ENCODE results near the gene CRELD1. TPM values are rescaled to one million over a fixed set of nuclear protein-coding genes. Genes with fewer than 3 reads are reported as not detected.
"Not testable (repeated sequence)": the region's sequence is repeated elsewhere in the genome, so short reads cannot be mapped to it uniquely, and the experiment has no call there.

The CRELD1 gene
- total and polyA plus RNA-seq, 4 donors = 12.6 to 31.1 (median 25.0) TPM

GRCh38 chr3:9937486-9938238 lies 4.0 kb downstream of the CRELD1 start:
- Histone ChIP-seq H3K9ac (ENCODE audit: low read depth in 1 of 2, low read length in 2 of 2) (no peak overlapping the region), H3K4me1 (ENCODE audit: control insufficient read depth in 4 of 4, insufficient read depth in 4 of 4, low read length in 3 of 4) (peaks cover 4 to 25% (median 19%) of the 10 kb centered on the region in 4 donors), H3K9me3 (ENCODE audit: control insufficient read depth in 4 of 4, low read length in 3 of 4) (no peaks in the 10 kb centered on the region), H3K27me3 (ENCODE audit: control insufficient read depth in 4 of 4, insufficient read depth in 4 of 4, low read length in 3 of 4) (no peaks in the 10 kb centered on the region), H3K27ac (ENCODE audit: low read depth in 1 of 2, low read length in 2 of 2) (no peak overlapping the region), H3K36me3 (ENCODE audit: control insufficient read depth in 4 of 4, insufficient read depth in 3 of 4, low read depth in 1 of 4, low read length in 3 of 4) (peaks cover 0 to 29% (median 17%) of the 10 kb centered on the region in 4 donors), H3K4me3 (ENCODE audit: low read depth in 1 of 3, low read length in 3 of 3) (no peak overlapping the region)
- WGBS = 95% methylated on average over 13 of the region's 13 CpGs
- DNase-seq (ENCODE audit: low spot score) = no peak
- TF ChIP-seq JUND (IDR thresholded peaks at IDR 0.05) = no peak
- no peak for TF ChIP-seq RXRA (IDR thresholded peaks at IDR 0.05)
- no peak for TF ChIP-seq FOXA2 (IDR thresholded peaks at IDR 0.05)
- TF ChIP-seq GABPA (IDR thresholded peaks at IDR 0.05 in 1 of 2, conservative IDR thresholded peaks at IDR 0.05 in 1 of 2) = no peak

DNA sequence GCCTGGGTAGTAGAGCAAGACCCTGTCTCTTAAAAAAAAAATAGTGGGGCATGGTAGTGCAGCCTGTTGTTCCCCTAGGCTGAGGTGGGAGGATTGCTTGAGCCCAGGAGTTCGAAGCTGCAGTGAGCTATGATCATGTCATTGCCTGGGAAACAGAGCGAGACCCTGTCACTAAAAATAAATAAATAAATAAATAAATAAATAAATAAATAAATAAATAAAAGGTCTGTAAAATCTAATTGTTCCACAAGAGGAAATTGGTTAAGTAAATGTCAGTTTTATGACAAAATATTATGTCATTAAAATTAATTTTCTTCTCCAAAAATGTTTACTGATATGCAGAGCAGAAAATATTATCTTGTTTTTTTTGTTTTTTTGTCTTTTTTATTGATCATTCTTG lies 5.3 kb downstream of the CRELD1 start:
- DNase-seq (ENCODE audit: low spot score) = no peak
- peaks cover under 1 to 42% (median 20%) of the 10 kb centered on the region in 4 donors for H3K36me3 ChIP-seq (ENCODE audit: control insufficient read depth in 4 of 4, insufficient read depth in 3 of 4, low read depth in 1 of 4, low read length in 3 of 4)
- H3K27me3 ChIP-seq (ENCODE audit: control insufficient read depth in 4 of 4, insufficient read depth in 4 of 4, low read length in 3 of 4) = no peaks in the 10 kb centered on the region
- TF ChIP-seq EGR1 (IDR thresholded peaks at IDR 0.05; ENCODE audit: low read depth in 2 of 2) (no peak), FOXA1 (IDR thresholded peaks at IDR 0.05) (no peak), GABPA (IDR thresholded peaks at IDR 0.05 in 1 of 2, conservative IDR thresholded peaks at IDR 0.05 in 1 of 2) (no peak), FOXA2 (IDR thresholded peaks at IDR 0.05) (no peak), TAF1 (conservative IDR thresholded peaks at IDR 0.05) (no peak), NR2F2 (IDR thresholded peaks at IDR 0.05) (no peak)
- TF ChIP-seq, protein P1, sequence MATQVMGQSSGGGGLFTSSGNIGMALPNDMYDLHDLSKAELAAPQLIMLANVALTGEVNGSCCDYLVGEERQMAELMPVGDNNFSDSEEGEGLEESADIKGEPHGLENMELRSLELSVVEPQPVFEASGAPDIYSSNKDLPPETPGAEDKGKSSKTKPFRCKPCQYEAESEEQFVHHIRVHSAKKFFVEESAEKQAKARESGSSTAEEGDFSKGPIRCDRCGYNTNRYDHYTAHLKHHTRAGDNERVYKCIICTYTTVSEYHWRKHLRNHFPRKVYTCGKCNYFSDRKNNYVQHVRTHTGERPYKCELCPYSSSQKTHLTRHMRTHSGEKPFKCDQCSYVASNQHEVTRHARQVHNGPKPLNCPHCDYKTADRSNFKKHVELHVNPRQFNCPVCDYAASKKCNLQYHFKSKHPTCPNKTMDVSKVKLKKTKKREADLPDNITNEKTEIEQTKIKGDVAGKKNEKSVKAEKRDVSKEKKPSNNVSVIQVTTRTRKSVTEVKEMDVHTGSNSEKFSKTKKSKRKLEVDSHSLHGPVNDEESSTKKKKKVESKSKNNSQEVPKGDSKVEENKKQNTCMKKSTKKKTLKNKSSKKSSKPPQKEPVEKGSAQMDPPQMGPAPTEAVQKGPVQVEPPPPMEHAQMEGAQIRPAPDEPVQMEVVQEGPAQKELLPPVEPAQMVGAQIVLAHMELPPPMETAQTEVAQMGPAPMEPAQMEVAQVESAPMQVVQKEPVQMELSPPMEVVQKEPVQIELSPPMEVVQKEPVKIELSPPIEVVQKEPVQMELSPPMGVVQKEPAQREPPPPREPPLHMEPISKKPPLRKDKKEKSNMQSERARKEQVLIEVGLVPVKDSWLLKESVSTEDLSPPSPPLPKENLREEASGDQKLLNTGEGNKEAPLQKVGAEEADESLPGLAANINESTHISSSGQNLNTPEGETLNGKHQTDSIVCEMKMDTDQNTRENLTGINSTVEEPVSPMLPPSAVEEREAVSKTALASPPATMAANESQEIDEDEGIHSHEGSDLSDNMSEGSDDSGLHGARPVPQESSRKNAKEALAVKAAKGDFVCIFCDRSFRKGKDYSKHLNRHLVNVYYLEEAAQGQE (IDR thresholded peaks at IDR 0.05) = no peak
- TF ChIP-seq, protein P2, sequence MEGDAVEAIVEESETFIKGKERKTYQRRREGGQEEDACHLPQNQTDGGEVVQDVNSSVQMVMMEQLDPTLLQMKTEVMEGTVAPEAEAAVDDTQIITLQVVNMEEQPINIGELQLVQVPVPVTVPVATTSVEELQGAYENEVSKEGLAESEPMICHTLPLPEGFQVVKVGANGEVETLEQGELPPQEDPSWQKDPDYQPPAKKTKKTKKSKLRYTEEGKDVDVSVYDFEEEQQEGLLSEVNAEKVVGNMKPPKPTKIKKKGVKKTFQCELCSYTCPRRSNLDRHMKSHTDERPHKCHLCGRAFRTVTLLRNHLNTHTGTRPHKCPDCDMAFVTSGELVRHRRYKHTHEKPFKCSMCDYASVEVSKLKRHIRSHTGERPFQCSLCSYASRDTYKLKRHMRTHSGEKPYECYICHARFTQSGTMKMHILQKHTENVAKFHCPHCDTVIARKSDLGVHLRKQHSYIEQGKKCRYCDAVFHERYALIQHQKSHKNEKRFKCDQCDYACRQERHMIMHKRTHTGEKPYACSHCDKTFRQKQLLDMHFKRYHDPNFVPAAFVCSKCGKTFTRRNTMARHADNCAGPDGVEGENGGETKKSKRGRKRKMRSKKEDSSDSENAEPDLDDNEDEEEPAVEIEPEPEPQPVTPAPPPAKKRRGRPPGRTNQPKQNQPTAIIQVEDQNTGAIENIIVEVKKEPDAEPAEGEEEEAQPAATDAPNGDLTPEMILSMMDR (IDR thresholded peaks at IDR 0.05; ENCODE audit: low read depth, low read length, missing input control) = no peak
- 98% methylated on average over 2 of the region's 2 CpGs for WGBS
- H3K4me3 ChIP-seq (ENCODE audit: low read depth in 1 of 3, low read length in 3 of 3) = no peak overlapping the region
- no peak overlapping the region for H3K9ac ChIP-seq (ENCODE audit: low read depth in 1 of 2, low read length in 2 of 2)
- H3K27ac ChIP-seq (ENCODE audit: low read depth in 1 of 2, low read length in 2 of 2) = no peak overlapping the region
- no peaks in the 10 kb centered on the region for H3K9me3 ChIP-seq (ENCODE audit: control insufficient read depth in 4 of 4, low read length in 3 of 4)
- peaks cover 4 to 17% (median 15%) of the 10 kb centered on the region in 4 donors for H3K4me1 ChIP-seq (ENCODE audit: control insufficient read depth in 4 of 4, insufficient read depth in 4 of 4, low read length in 3 of 4)

DNA sequence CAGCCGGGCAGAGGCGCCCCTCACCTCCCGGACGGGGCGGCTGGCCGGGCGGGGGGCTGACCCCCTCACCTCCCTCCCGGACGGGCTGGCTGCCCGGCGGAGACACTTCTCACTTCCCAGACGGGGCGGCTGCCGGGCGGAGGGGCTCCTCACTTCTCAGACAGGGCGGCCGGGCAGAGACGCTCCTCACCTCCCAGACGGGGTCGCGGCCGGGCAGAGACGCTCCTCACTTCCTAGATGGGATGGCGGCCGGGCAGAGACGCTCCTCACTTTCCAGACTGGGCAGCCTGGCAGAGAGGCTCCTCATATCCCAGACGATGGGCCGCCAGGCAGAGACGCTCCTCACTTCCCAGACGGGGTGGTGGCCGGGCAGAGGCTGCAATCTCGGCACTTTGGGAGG lies 6.3 kb downstream of the CRELD1 start:
- H3K27me3 ChIP-seq (ENCODE audit: control insufficient read depth in 4 of 4, insufficient read depth in 4 of 4, low read length in 3 of 4); H3K9ac ChIP-seq (ENCODE audit: low read depth in 1 of 2, low read length in 2 of 2); H3K4me1 ChIP-seq (ENCODE audit: control insufficient read depth in 4 of 4, insufficient read depth in 4 of 4, low read length in 3 of 4); H3K9me3 ChIP-seq (ENCODE audit: control insufficient read depth in 4 of 4, low read length in 3 of 4); DNase-seq (ENCODE audit: low spot score); H3K4me3 ChIP-seq (ENCODE audit: low read depth in 1 of 3, low read length in 3 of 3); H3K27ac ChIP-seq (ENCODE audit: low read depth in 1 of 2, low read length in 2 of 2): not testable (repeated sequence)
- H3K36me3 ChIP-seq (ENCODE audit: control insufficient read depth in 4 of 4, insufficient read depth in 3 of 4, low read depth in 1 of 4, low read length in 3 of 4) = peaks cover 3 to 43% (median 21%) of the 10 kb centered on the region in 4 donors
- WGBS = 97% methylated on average over 30 of the region's 32 CpGs

Measured in liver (tissue), 9 donors.